Psoas muscle (tissue), 8 donors: Measurements from ENCODE around the gene TP53I3. TPM values are rescaled to one million over a fixed set of nuclear protein-coding genes. Genes with fewer than 3 reads are reported as not detected.
"Not testable (repeated sequence)": the region's sequence is repeated elsewhere in the genome, so short reads cannot be mapped to it uniquely, and the experiment has no call there.

Experiments used
- ATAC-seq, 4 donors: fragments of 200-7000 bp; cut with Tn5 transposase; one replicate each; pipeline ENCODE4 v1.9.1; 2020; ENCODE audit warnings: moderate library complexity in 3 of 4, mild to moderate bottlenecking in 2 of 4
- DNase-seq, 2 donors: peaks; one replicate each; pipeline ENCODE4 v3.0.0-alpha.2; 2020
- H3K27ac ChIP-seq: fragments of 200-600 bp; one replicate; pipeline ENCODE4 v1.8.0; 2022
- H3K27me3 ChIP-seq, 3 donors: fragments of 200-600 bp in 1 of 3; one replicate each; pipeline versions ENCODE4 v1.6.1 to v1.8.0; 2013 to 2022; ENCODE audit warnings: low read length in 2 of 3, mild to moderate bottlenecking in 2 of 3, moderate library complexity in 1 of 3; ENCODE audit not compliant: insufficient read depth in 3 of 3
- H3K36me3 ChIP-seq, 2 donors: fragments of 200-600 bp in 1 of 2; one replicate each; pipeline versions ENCODE4 v1.6.1 to v1.8.0; 2013 to 2022; ENCODE audit warnings: low read depth in 1 of 2, mild to moderate bottlenecking in 1 of 2, moderate library complexity in 1 of 2; ENCODE audit not compliant: insufficient read depth in 1 of 2
- H3K4me1 ChIP-seq: fragments of 200-600 bp; one replicate; pipeline ENCODE4 v1.8.0; 2022
- H3K4me3 ChIP-seq: fragments of 200-600 bp; one replicate; pipeline ENCODE4 v1.8.0; 2022; ENCODE audit warnings: mild to moderate bottlenecking
- H3K9me3 ChIP-seq: fragments of 200-600 bp; one replicate; pipeline ENCODE4 v1.8.0; 2022
- WGBS, 3 donors: extraction: QIAGEN DNeasy Blood & Tissue Kit; methylation state at CpG; one replicate each; pipeline versions ENCODE4 v1.1.6 to v1.1.7; 2013; 5-methylcytosine and 5-hydroxymethylcytosine counted together
- intact Hi-C, 2 donors: fragments of 100-400 bp; cut with DNase I; formaldehyde crosslinking; loops; one replicate each; pipeline versions ENCODE4 v1.11.0 to v1.14.2; 2022
- polyA plus RNA-seq, 3 donors: library from polyadenylated mRNA; stranded (reverse); fragments of 200-250 nt; gene quantifications; one replicate each; pipeline ENCODE4 v1.2.3, GENCODE V29; 2013
- total RNA-seq, 4 donors: library from RNA; stranded (reverse); fragmentation: NEBNext Ultra II Directional in 2 of 4; extraction: Animal tissue kit (Norgen Biotek cat#: 25700) in 2 of 4; gene quantifications; one replicate each; pipeline versions ENCODE4 v1.2.1 to v1.2.4, GENCODE V29; 2021 to 2023
- TF ChIP-seq, protein P1 (sequence below): fragments of 200-600 bp; IDR thresholded peaks from one replicate; pipeline ENCODE4 v1.8.0; 2022; ENCODE audit warnings: antibody characterized with exemption
- donor health status: healthy with polysubstance abuse.
- donor health status: DM: no; HTN: no; CAD: no; lungs with moderate emphysema.
- donor health status: Bipolar disorder and iron deficiency.
- donor health status: healthy.
- donor health status: DM: yes; HTN: yes; CAD: no.
- donor health status: DM: no; HTN: no; CAD: no.
- donor health status: DM: no; HTN: no; CAD: no.
- donor health status: DM: yes; HTN: yes; CAD: no.

Gene TP53I3
- total and polyA plus RNA-seq, 7 donors = 1.3 to 5.6 (median 3.2) TPM

DNA sequence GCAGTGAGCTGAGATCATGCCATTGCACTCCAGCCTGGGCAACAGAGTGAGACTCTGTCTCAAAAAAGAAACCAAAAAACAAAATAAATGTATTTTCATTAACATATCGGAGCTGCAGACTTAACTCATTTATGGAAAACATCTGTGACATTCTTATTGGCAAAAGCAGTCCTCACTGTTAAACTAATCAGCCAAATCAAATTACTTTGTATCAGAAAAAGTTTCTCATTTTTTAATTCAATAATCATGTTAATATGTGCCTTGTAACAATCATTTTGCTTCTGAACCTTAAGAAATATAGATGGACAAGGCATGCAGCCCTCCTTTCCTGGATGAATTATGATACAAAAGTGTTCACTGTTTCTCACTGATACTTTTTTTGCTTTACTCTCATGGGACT, 18.0 kb upstream of the TP53I3 start:
- Histone ChIP-seq H3K27ac (no peak overlapping the region), H3K4me3 (no peak overlapping the region), H3K36me3 (peaks cover 0 to 11% of the 10 kb centered on the region in 2 donors), H3K4me1 (no peaks in the 10 kb centered on the region), H3K27me3 (no peaks in the 10 kb centered on the region), H3K9me3 (no peaks in the 10 kb centered on the region)
- DNase-seq (no peak), ATAC-seq (no peak)
- 73 to 88% (median 82%) methylated on average over 1 of the region's 1 CpG for WGBS, 3 donors
- TF ChIP-seq, protein P1, sequence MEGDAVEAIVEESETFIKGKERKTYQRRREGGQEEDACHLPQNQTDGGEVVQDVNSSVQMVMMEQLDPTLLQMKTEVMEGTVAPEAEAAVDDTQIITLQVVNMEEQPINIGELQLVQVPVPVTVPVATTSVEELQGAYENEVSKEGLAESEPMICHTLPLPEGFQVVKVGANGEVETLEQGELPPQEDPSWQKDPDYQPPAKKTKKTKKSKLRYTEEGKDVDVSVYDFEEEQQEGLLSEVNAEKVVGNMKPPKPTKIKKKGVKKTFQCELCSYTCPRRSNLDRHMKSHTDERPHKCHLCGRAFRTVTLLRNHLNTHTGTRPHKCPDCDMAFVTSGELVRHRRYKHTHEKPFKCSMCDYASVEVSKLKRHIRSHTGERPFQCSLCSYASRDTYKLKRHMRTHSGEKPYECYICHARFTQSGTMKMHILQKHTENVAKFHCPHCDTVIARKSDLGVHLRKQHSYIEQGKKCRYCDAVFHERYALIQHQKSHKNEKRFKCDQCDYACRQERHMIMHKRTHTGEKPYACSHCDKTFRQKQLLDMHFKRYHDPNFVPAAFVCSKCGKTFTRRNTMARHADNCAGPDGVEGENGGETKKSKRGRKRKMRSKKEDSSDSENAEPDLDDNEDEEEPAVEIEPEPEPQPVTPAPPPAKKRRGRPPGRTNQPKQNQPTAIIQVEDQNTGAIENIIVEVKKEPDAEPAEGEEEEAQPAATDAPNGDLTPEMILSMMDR = no peak
- intact Hi-C loops = no loop called here

DNA sequence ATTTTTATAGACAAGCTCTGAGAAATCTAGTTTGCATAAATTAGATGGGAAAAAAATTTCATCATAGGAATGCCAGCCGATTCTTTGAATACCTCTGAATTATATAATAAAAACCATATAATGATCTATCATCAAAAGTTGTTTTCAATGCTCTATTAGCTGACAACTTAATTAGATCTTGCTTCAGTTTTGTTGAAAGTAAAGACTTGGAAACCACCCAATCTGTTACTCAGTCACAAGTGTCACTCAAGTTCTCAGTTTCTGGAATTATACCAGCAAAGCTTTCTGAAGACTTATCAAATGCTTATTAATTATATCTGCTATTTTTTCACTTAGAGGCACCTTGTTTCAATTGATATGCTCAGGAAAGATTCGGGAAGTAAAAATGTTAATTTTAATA, 17.4 kb upstream of the TP53I3 start:
- TF ChIP-seq, protein P1 = no peak
- intact Hi-C loops = no loop called here
- H3K4me1 ChIP-seq = no peaks in the 10 kb centered on the region
- no peaks in the 10 kb centered on the region for H3K9me3 ChIP-seq
- DNase-seq (no peak), ATAC-seq (no peak)
- WGBS, 3 donors = 73 to 92% (median 74%) methylated on average over 2 of the region's 2 CpGs
- H3K27ac ChIP-seq = no peak overlapping the region
- H3K27me3 ChIP-seq = no peaks in the 10 kb centered on the region
- peaks cover 0 to 11% of the 10 kb centered on the region in 2 donors for H3K36me3 ChIP-seq
- H3K4me3 ChIP-seq = no peak overlapping the region

DNA sequence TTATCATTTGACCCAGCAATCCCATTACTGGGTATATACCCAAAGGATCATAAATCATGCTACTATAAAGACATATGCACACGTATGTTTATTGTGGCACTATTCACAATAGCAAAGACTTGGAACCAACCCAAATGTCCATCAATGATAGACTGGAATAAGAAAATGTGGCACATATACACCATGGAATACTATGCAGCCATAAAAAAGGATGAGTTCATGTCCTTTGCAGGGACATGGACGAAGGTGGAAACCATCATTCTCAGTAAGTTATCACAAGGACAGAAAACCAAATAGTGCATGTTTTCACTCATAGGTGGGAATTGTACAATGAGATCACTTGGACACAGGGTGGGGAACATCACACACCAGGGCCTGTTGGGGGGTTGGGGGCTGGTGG, 16.1 kb upstream of the TP53I3 start:
- H3K27ac ChIP-seq, H3K4me1 ChIP-seq, DNase-seq, H3K27me3 ChIP-seq, H3K4me3 ChIP-seq, ATAC-seq, H3K9me3 ChIP-seq, intact Hi-C loops: not testable (repeated sequence)
- 92 to 100% (median 92%) methylated on average over 2 of the region's 2 CpGs for WGBS, 3 donors
- peaks cover 0 to 19% of the 10 kb centered on the region in 2 donors for H3K36me3 ChIP-seq

DNA sequence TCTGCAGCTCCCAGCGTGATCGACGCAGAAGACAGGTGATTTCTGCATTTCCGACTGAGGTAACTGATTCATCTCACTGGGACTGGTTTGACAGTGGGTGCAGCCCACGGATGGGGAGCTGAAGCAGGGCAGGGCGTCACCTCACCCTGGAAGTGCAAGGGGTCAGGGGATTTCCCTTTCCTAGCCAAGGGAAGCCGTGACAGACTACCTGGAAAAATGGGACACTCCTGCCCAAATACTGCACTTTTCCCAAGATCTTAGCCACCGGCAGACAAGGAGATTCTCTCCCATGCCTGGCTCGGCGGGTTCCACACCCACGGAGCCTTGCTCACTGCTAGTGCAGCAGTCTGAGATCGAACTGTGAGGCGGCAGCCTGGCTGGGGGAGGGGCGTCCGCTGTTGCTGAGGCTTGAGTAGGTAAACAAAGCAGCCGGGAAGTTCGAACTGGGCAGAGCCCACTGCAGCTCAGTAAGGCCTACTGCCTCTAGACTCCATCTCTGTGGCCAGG, 10.6 kb upstream of the TP53I3 start:
- peaks cover 0 to 25% of the 10 kb centered on the region in 2 donors for H3K36me3 ChIP-seq
- H3K9me3 ChIP-seq, intact Hi-C loops, H3K4me1 ChIP-seq, DNase-seq, ATAC-seq, H3K27ac ChIP-seq, H3K27me3 ChIP-seq, H3K4me3 ChIP-seq: not testable (repeated sequence)
- 76 to 83% (median 80%) methylated on average over 17 of the region's 17 CpGs for WGBS, 3 donors

DNA sequence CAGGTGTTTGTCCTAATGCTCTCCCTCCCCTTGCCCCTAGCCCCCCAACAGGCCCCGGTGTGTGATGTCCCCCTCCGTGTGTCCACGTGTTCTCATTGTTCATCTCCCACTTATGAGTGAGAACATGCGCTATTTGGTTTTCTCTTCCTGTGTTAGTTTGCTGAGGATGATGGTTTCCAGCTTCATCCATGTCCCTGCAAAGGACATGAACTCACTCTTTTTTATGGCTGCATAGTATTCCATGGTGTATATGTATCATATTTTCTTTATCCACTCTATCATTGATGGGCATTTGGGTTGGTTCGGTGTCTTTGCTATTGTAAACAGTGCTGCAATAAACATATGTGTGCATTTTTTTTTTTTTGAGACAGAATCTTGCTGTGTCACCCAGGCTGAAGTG, 8.6 kb upstream of the TP53I3 start:
- H3K27me3 ChIP-seq, DNase-seq, H3K4me1 ChIP-seq, intact Hi-C loops, H3K27ac ChIP-seq, H3K9me3 ChIP-seq, ATAC-seq, H3K4me3 ChIP-seq: not testable (repeated sequence)
- 98 to 99% (median 98%) methylated on average over 5 of the region's 5 CpGs for WGBS, 3 donors
- peaks cover 0 to 26% of the 10 kb centered on the region in 2 donors for H3K36me3 ChIP-seq

DNA sequence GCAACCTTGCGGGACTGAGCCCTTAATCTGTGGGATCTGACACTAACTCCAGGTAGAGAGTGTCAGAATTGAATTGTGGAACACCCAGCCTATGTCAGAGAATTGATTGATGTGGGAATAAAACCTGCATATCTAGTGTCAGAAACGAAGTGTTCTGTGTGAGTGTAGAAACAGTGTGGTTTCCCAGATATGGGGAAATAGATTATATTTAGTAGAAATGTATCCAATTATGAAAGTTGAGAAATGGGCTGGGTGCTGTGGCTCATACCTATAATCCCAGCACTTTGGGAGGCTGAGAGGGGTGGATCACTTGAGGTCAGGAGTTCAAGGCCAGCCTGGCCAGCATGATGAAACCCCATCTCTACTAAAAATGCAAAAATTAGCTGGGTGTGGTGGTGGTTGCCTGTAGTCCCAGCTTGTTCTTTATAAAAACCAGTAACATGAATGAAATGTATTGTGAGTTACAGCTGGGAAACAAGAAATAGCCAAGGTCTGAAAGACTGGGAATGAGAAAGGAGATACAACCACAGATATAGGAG, 4.3 kb upstream of the TP53I3 start:
- TF ChIP-seq, protein P1 = no peak
- DNase-seq (no peak), ATAC-seq (no peak)
- H3K4me1 ChIP-seq = peaks cover 1% of the 10 kb centered on the region
- intact Hi-C loops = no loop called here
- 70 to 88% (median 74%) methylated on average over 2 of the region's 2 CpGs for WGBS, 3 donors
- no peak overlapping the region for H3K4me3 ChIP-seq
- peaks cover 0 to 16% of the 10 kb centered on the region in 2 donors for H3K36me3 ChIP-seq
- H3K27me3 ChIP-seq = no peaks in the 10 kb centered on the region
- H3K9me3 ChIP-seq = no peaks in the 10 kb centered on the region
- H3K27ac ChIP-seq = no peak overlapping the region
